Right lobe of liver (tissue), 6 donors: ENCODE results near the gene NFIA. TPM values are rescaled to one million over a fixed set of nuclear protein-coding genes. Genes with fewer than 3 reads are reported as not detected.

Experiments
- ATAC-seq, 4 donors: fragments of 200-7000 bp; cut with Tn5 transposase; one replicate each; pipeline ENCODE4 v1.9.1; 2020; ENCODE audit warnings: mild to moderate bottlenecking in 4 of 4, moderate library complexity in 4 of 4
- DNase-seq, 3 donors: peaks; one replicate each; pipeline ENCODE4 v3.0.0-alpha.2; 2020
- H3K27ac ChIP-seq, 3 donors: fragments of 200-600 bp; one replicate each; pipeline ENCODE4 v1.8.0; 2022
- H3K27me3 ChIP-seq, 2 donors: fragments of 200-600 bp; one replicate each; pipeline ENCODE4 v1.8.0; 2022
- H3K36me3 ChIP-seq, 4 donors: fragments of 200-600 bp; sonication (generic) in 1 of 4; one replicate each; pipeline versions ENCODE4 v1.5.1 to v1.8.0; 2017 to 2022; ENCODE audit warnings: control low read depth in 1 of 4
- H3K4me1 ChIP-seq, 4 donors: fragments of 200-600 bp; sonication (generic) in 1 of 4; one replicate each; pipeline versions ENCODE4 v1.5.1 to v1.8.0; 2017 to 2022; ENCODE audit warnings: control low read depth in 1 of 4
- H3K4me3 ChIP-seq, 3 donors: fragments of 200-600 bp; one replicate each; pipeline ENCODE4 v1.8.0; 2022
- H3K9me3 ChIP-seq, 4 donors: fragments of 200-600 bp; sonication (generic) in 1 of 4; one replicate each; pipeline versions ENCODE4 v1.5.1 to v1.8.0; 2017 to 2022; ENCODE audit warnings: control low read depth in 1 of 4
- POLR2A ChIP-seq: fragments of 450-650 bp; IDR thresholded peaks from one replicate; pipeline ENCODE4 v1.6.1; 2017; ENCODE audit warnings: antibody characterized with exemption, mild to moderate bottlenecking
- WGBS: methylation state at CpG from one replicate; pipeline ENCODE4 v1.1.6; 2018; ENCODE audit warnings: low coverage, low lambda C conversion rate; ENCODE audit not compliant: insufficient coverage; ENCODE audit errors: missing lambda C conversion rate; 5-methylcytosine and 5-hydroxymethylcytosine counted together
- intact Hi-C, 2 donors: fragments of 100-400 bp; cut with DNase I; formaldehyde crosslinking; loops; one replicate each; pipeline versions ENCODE4 v1.11.2 to v1.14.1; 2022
- total RNA-seq, 6 experiments: library from RNA; depleted of rRNA in 2 of 6; stranded (reverse); fragments of >200 nt in 2 of 6; fragmentation: NEBNext Ultra II Directional in 3 of 6; extraction: Animal tissue kit (Norgen Biotek cat#: 25700) in 3 of 6; gene quantifications; one replicate each; pipeline versions ENCODE4 v1.1.0 to v1.2.4, GENCODE V29; 2016 to 2023
- TF ChIP-seq, protein P1 (sequence below), 4 donors: fragments of 200-600 bp in 3 of 4; fragments of 450-650 bp in 1 of 4; IDR thresholded peaks; one replicate each; pipeline versions ENCODE4 v1.5.1 to v1.8.0; 2016 to 2022; ENCODE audit warnings: antibody characterized with exemption in 4 of 4, mild to moderate bottlenecking in 2 of 4
- donor health status: DM: no; HTN: yes; CAD: no.
- donor health status: DM: no; HTN: no; CAD: no.
- donor health status: DM: no; HTN: no; CAD: no.
- donor health status: DM: no; HTN: yes; CAD: no.
- donor health status: DM: no; HTN: yes; CAD: no.

Gene NFIA
- total RNA-seq, 6 experiments from 2014 or later: 36.7 to 97.2 (median 57.9) TPM

GRCh38 chr1:61201035-61201434, 118.7 kb downstream of the NFIA start:
- Histone ChIP-seq H3K36me3 (no peaks in the 10 kb centered on the region), H3K9me3 (no peaks in the 10 kb centered on the region), H3K27ac (no peak overlapping the region), H3K4me3 (no peak overlapping the region), H3K27me3 (no peaks in the 10 kb centered on the region), H3K4me1 (peaks cover 0 to 28% (median 9%) of the 10 kb centered on the region in 4 donors)
- TF ChIP-seq, protein P1, sequence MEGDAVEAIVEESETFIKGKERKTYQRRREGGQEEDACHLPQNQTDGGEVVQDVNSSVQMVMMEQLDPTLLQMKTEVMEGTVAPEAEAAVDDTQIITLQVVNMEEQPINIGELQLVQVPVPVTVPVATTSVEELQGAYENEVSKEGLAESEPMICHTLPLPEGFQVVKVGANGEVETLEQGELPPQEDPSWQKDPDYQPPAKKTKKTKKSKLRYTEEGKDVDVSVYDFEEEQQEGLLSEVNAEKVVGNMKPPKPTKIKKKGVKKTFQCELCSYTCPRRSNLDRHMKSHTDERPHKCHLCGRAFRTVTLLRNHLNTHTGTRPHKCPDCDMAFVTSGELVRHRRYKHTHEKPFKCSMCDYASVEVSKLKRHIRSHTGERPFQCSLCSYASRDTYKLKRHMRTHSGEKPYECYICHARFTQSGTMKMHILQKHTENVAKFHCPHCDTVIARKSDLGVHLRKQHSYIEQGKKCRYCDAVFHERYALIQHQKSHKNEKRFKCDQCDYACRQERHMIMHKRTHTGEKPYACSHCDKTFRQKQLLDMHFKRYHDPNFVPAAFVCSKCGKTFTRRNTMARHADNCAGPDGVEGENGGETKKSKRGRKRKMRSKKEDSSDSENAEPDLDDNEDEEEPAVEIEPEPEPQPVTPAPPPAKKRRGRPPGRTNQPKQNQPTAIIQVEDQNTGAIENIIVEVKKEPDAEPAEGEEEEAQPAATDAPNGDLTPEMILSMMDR (IDR thresholded peaks at IDR 0.05): no peak
- TF ChIP-seq POLR2A: no peak
- no peak for ATAC-seq
- 83% methylated on average over 5 of the region's 5 CpGs for WGBS
- DNase-seq: no peak
- intact Hi-C loops: no loop called here

DNA sequence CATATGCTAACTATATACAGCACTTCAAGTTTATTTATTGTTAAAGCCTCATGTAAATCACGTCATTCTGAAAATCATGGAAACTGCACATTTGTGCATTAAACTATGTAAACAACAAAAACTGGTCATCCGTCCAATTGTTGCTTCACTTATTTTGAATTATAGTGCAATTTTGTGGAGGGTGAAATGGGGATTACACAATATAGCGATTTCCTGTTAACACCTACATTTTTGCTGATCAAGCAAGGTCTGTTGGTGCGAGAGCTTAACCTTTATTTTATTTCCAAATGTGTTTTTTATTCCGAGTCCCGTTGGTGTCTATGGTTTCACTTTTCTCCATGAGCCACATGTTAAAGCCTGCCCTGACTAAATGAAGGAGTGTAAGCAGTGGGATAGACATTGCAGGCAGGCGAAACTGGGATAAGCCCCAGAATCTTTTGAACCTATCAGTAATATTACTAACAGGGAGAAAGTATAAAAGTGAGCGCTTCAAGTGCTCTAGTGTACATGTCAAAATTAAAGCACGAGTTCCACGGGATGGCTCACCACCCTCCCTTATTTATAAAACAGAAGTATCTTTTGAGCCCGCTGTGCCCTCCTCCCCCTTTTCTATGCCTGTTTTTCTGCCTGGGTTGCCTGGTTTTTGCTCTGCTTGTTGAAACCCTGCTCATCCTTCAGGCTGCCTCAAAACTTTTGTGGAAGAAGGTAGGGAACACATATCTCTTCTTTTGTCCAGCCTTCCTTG, 120.7 kb downstream of the NFIA start:
- intact Hi-C loops: no loop called here
- Histone ChIP-seq H3K4me1 (peaks cover 0 to 35% (median 12%) of the 10 kb centered on the region in 4 donors), H3K9me3 (no peaks in the 10 kb centered on the region), H3K4me3 (peak overlapping the region; percentile 2 to 29 (median 4)), H3K36me3 (no peaks in the 10 kb centered on the region), H3K27ac (peak overlapping the region; percentile 51 to 68 (median 53)), H3K27me3 (no peaks in the 10 kb centered on the region)
- DNase-seq (no peak), ATAC-seq (peak; percentile 63 to 78 (median 72))
- TF ChIP-seq, protein P1 (IDR thresholded peaks at IDR 0.05): no peak
- no peak for TF ChIP-seq POLR2A
- 32% methylated on average over 11 of the region's 11 CpGs for WGBS

DNA sequence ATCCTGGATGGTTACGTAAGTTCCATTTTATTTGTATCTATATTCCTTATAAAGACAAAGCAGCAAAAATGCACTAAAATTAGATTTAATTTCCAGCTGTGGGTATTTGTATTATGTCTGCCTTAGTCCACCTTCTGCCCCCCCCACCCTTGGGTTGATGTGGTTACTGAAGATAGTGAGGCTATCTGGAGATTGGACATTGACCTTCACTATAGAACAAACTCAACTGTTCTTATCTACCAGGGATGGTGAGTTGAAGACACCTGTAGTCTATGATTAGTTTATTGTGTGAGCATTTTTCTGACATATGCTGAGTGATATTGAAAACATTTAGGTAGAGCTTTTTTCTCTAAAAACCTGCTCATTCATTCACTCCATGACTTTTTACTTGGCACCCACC, 122.2 kb downstream of the NFIA start:
- DNase-seq (no peak), ATAC-seq (no peak)
- Histone ChIP-seq H3K36me3 (no peaks in the 10 kb centered on the region), H3K27me3 (no peaks in the 10 kb centered on the region), H3K4me3 (no peak overlapping the region), H3K9me3 (no peaks in the 10 kb centered on the region), H3K4me1 (peaks cover 0 to 41% (median 12%) of the 10 kb centered on the region in 4 donors), H3K27ac (no peak overlapping the region)
- TF ChIP-seq, protein P1 (IDR thresholded peaks at IDR 0.05): no peak
- TF ChIP-seq POLR2A: no peak
- 100% methylated on average over 1 of the region's 1 CpG for WGBS
- intact Hi-C loops: no loop called here

GRCh38 chr1:61207416-61207815, 125.1 kb downstream of the NFIA start:
- 77% methylated on average over 5 of the region's 5 CpGs for WGBS
- no peaks in the 10 kb centered on the region for H3K36me3 ChIP-seq
- H3K4me3 ChIP-seq: no peak overlapping the region
- DNase-seq: no peak
- peaks cover 0 to 30% (median 7%) of the 10 kb centered on the region in 4 donors for H3K4me1 ChIP-seq
- ATAC-seq: no peak
- H3K9me3 ChIP-seq: no peaks in the 10 kb centered on the region
- H3K27me3 ChIP-seq: no peaks in the 10 kb centered on the region
- intact Hi-C loops: no loop called here
- TF ChIP-seq, protein P1 (IDR thresholded peaks at IDR 0.05): no peak
- no peak for TF ChIP-seq POLR2A
- no peak overlapping the region for H3K27ac ChIP-seq
